Activated CD4-positive, alpha-beta T cell treated with anti-CD3 and anti-CD28 coated beads, Interleukin-2, amount 50 U/mL, for 48 hours (primary cell): ENCODE results near the gene OR52L1.

ENCODE experiments used
- DNase-seq, 2 experiments: peaks; one replicate each; pipeline ENCODE4 v3.0.0-alpha.2; 2020

The OR52L1 gene

GRCh38 chr11:5938603-5938965 lies 48.2 kb downstream of the OR52L1 start:
- no peak for DNase-seq

DNA sequence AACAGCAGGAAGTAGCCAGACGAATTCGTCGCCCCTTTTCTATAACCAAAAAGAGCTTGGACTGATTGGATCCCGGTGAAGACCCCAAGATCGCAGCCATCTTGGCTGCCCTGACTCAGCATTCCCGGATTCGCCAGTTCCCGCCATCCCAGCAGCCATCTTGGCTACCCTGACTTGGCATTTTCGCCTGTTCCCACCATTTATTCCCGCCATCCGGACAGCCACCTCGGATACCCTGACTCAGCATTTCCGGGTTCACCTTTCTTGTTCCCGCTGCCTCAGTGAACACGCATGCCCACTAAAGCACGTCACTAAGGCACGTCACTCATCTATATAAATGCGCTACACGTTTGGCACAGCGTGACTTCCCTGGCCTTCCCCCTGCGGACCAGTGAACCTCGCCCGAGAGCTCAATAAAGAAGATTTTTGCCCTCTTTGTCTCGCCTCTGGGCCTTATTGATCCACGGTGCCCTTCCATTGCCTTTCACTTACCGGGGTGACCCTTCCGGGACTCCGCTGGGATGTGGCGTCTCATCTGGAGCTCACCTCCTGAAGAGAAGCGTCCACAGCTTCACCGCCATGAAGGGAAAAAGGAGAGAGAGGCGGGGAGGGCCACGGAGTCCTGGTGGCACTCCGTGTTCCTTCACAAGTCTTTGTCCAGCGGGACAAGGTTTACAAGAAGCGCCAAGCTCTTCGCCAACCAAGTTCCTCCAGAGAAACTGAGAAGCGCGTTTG lies 48.8 kb downstream of the OR52L1 start:
- DNase-seq = no peak
